Activated naive CD4-positive, alpha-beta T cell treated with anti-CD3 and anti-CD28 coated beads, Interleukin-2, amount 50 U/mL, for 72 hours (primary cell): ENCODE results near the gene SMIM44. TPM values are rescaled to one million over a fixed set of nuclear protein-coding genes. Genes with fewer than 3 reads are reported as not detected.
A peak's percentile ranks its signal among the peaks of the same experiment; 100 is the strongest.

ENCODE experiments used
- ATAC-seq, 2 donors: fragments of 150-1000 bp; cut with Tn5 transposase; 2 replicates each; pipeline ENCODE4 v1.10.0; 2021; ENCODE audit warnings: mild to moderate bottlenecking in 2 of 2, moderate library complexity in 2 of 2
- DNase-seq, 2 donors: peaks; one replicate each; pipeline ENCODE4 v3.0.0; 2021 to 2022; ENCODE audit warnings: low spot score in 2 of 2
- H3K27ac Mint-ChIP-seq, 2 donors: one replicate each; pipeline ENCODE4 v1.8.0; 2022; ENCODE audit warnings: mild to moderate bottlenecking in 2 of 2, mixed read lengths in 2 of 2
- H3K36me3 Mint-ChIP-seq, 2 donors: one replicate each; pipeline ENCODE4 v1.8.0; 2022; ENCODE audit warnings: mixed read lengths in 2 of 2
- H3K9me3 Mint-ChIP-seq, 2 donors: one replicate each; pipeline ENCODE4 v1.8.0; 2022; ENCODE audit warnings: mixed read lengths in 2 of 2
- total RNA-seq, 2 donors: library from RNA; stranded (reverse); gene quantifications; one replicate each; pipeline ENCODE4 v1.2.3, GENCODE V29; 2022

The SMIM44 gene
- total RNA-seq, 2 donors from 2014 or later: not detected

- Mint-ChIP-seq H3K9me3 (no peaks in the 10 kb centered on the region), H3K36me3 (peaks cover 18 to 21% of the 10 kb centered on the region in 2 donors), H3K27ac (peak overlapping the region; percentile 91 to 93)
- DNase-seq (peak in 1 of 2 donors; percentile 16), ATAC-seq (peak in 1 of 2 donors; percentile 7)
These were observed 24.3 kb upstream of the SMIM44 start for GRCh38 chr19:3507371-3508120.

GRCh38 chr19:3506384-3507340, 23.4 kb upstream of the SMIM44 start:
- DNase-seq (peak in 1 of 2 donors; percentile 22), ATAC-seq (peak in 1 of 2 donors; percentile 4)
- Mint-ChIP-seq H3K9me3 (no peaks in the 10 kb centered on the region), H3K36me3 (peaks cover 18 to 21% of the 10 kb centered on the region in 2 donors), H3K27ac (peak overlapping the region; percentile 91 to 93)

- Mint-ChIP-seq H3K36me3 (peaks cover 18 to 24% of the 10 kb centered on the region in 2 donors), H3K27ac (peak within 1 kb of the TSS; percentile 91 to 95), H3K9me3 (peaks cover 0 to 3% of the 10 kb centered on the region in 2 donors)
- peak; percentile 100 for DNase-seq
- ATAC-seq: peak; percentile 88 to 96
These were observed 22.6 kb upstream of the SMIM44 start, which contains the start of gene FZR1 for GRCh38 chr19:3505598-3506383. Gene FZR1, plus strand, starts transcription at chr19:3506311. Its CDS starts 16,679 bp downstream, at chr19:3522990.

- no peak for ATAC-seq
- no peak for DNase-seq
- Mint-ChIP-seq H3K9me3 (peaks cover 0 to 5% of the 10 kb centered on the region in 2 donors), H3K36me3 (peaks cover 25 to 27% of the 10 kb centered on the region in 2 donors), H3K27ac (peak overlapping the region in 1 of 2 donors; percentile 91)
These were observed 21.5 kb upstream of the SMIM44 start for GRCh38 chr19:3504735-3505134.

- ATAC-seq (no peak), DNase-seq (no peak)
- Mint-ChIP-seq H3K36me3 (peaks cover 18 to 25% of the 10 kb centered on the region in 2 donors), H3K27ac (no peak overlapping the region), H3K9me3 (peaks cover 0 to 5% of the 10 kb centered on the region in 2 donors)
These were observed 19.9 kb upstream of the SMIM44 start for GRCh38 chr19:3503036-3503572.

- Mint-ChIP-seq H3K9me3 (peaks cover 0 to 5% of the 10 kb centered on the region in 2 donors), H3K36me3 (peaks cover 10 to 17% of the 10 kb centered on the region in 2 donors), H3K27ac (no peak overlapping the region)
- DNase-seq (no peak), ATAC-seq (no peak)
These were observed 18.5 kb upstream of the SMIM44 start for GRCh38 chr19:3501780-3502179.

- peak within 1 kb of the TSS; percentile 99 for H3K27ac Mint-ChIP-seq
- H3K36me3 Mint-ChIP-seq: peaks cover 7 to 8% of the 10 kb centered on the region in 2 donors
These were observed 17.3 kb upstream of the SMIM44 start, which contains the start of gene DOHH for GRCh38 chr19:3500429-3501101. Gene DOHH, minus strand, starts transcription at chr19:3500674. Its CDS starts 3,860 bp downstream, at chr19:3496814.

GRCh38 chr19:3499738-3500428, 16.6 kb upstream of the SMIM44 start:
- H3K9me3 Mint-ChIP-seq: peaks cover 0 to 5% of the 10 kb centered on the region in 2 donors
- DNase-seq: no peak
- ATAC-seq: peak; percentile 4 to 19
- H3K36me3 Mint-ChIP-seq: peaks cover 7% of the 10 kb centered on the region in 2 donors
- peak overlapping the region; percentile 99 for H3K27ac Mint-ChIP-seq

More at GRCh38 chr19:3500429-3501101, 17.3 kb upstream of the SMIM44 start, which contains the start of gene DOHH:
- DNase-seq (peak; percentile 93 to 97), ATAC-seq (peak; percentile 87 to 91)
- H3K9me3 Mint-ChIP-seq: peaks cover 0 to 5% of the 10 kb centered on the region in 2 donors

GRCh38 chr19:3497757-3498520, 14.7 kb upstream of the SMIM44 start:
- H3K36me3 Mint-ChIP-seq: peaks cover 7% of the 10 kb centered on the region in 2 donors
- DNase-seq (no peak), ATAC-seq (no peak)
- no peak overlapping the region for H3K27ac Mint-ChIP-seq
- H3K9me3 Mint-ChIP-seq: peaks cover 0 to 5% of the 10 kb centered on the region in 2 donors

GRCh38 chr19:3496392-3497273, 13.4 kb upstream of the SMIM44 start:
- ATAC-seq: no peak
- H3K9me3 Mint-ChIP-seq: peaks cover 0 to 5% of the 10 kb centered on the region in 2 donors
- no peak for DNase-seq
- H3K27ac Mint-ChIP-seq: no peak overlapping the region
- H3K36me3 Mint-ChIP-seq: peaks cover 7% of the 10 kb centered on the region in 2 donors

- peak overlapping the region in 1 of 2 donors; percentile 82 for H3K27ac Mint-ChIP-seq
- peak in 1 of 2 donors; percentile 79 for DNase-seq
- no peaks in the 10 kb centered on the region for H3K9me3 Mint-ChIP-seq
- peak; percentile 76 to 94 for ATAC-seq
- no peaks in the 10 kb centered on the region for H3K36me3 Mint-ChIP-seq
These were observed 11.3 kb upstream of the SMIM44 start for GRCh38 chr19:3494559-3494958.

- Mint-ChIP-seq H3K36me3 (no peaks in the 10 kb centered on the region), H3K27ac (peak overlapping the region in 1 of 2 donors; percentile 82), H3K9me3 (no peaks in the 10 kb centered on the region)
- peak in 1 of 2 donors; percentile 55 for DNase-seq
- ATAC-seq: peak; percentile 59 to 85
These were observed 10.8 kb upstream of the SMIM44 start for GRCh38 chr19:3494051-3494450.

- no peak for ATAC-seq
- no peaks in the 10 kb centered on the region for H3K36me3 Mint-ChIP-seq
- peak overlapping the region in 1 of 2 donors; percentile 71 for H3K27ac Mint-ChIP-seq
- DNase-seq: no peak
- H3K9me3 Mint-ChIP-seq: no peaks in the 10 kb centered on the region
These were observed 10.4 kb upstream of the SMIM44 start for GRCh38 chr19:3493651-3494050.
